Hepatocyte (in vitro differentiated cells): Measurements from ENCODE around the gene URI1.

Experiments used
- EZH2 ChIP-seq: fragments of 200-600 bp; sonication (generic); IDR thresholded peaks from 2 replicates; pipeline ENCODE4 v1.6.1; 2016; ENCODE audit warnings: antibody characterized with exemption, mild to moderate bottlenecking, borderline replicate concordance
- EZH2phosphoT487 ChIP-seq: fragments of 200-600 bp; sonication (generic); IDR thresholded peaks from one replicate; pipeline ENCODE4 v1.6.1; 2018; ENCODE audit warnings: antibody characterized with exemption, mild to moderate bottlenecking, low read depth, moderate library complexity; ENCODE audit not compliant: unreplicated experiment, severe bottlenecking
- TF ChIP-seq, protein P1 (sequence below): fragments of 200-600 bp; sonication (generic); IDR thresholded peaks from 2 replicates; pipeline ENCODE4 v1.5.1; 2016; ENCODE audit warnings: antibody characterized with exemption, mild to moderate bottlenecking; ENCODE audit not compliant: poor library complexity

DNA sequence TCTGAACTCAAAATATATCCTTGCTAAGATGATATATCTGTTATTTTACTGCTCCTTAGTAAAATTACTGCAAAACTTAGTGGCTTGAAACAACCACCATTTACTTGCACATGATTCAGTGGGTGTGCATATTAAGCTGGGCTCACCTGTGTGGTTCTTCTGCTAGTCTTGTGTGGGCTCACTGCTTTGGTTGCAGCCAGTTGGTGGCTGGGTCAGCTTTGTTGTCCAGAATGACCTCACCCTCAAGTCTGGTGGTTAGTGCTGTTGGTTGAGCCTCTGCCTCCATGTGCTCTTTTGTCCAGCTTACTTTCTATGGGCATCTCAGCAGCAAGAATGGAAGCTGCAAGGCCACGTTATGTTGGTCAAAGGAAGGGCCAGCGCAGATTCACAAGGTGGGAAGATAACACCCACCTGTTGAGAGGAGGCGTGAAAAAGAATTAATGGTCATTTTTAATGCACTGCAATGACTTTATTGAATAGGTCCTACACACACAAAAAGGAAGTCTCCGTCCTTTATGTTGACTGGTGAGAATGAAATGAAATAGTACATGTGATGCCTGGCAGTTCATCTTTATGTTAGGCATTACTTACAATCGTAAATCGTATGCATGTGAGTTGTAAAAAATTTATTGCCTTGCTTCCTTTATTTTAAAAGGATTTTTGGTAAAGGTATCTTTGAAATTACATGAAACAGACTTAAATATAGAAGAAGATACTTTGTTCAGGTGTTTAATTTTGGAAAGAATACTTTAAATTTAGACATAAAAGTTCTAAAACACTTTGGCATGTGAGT, 34.3 kb downstream of the URI1 start:
- TF ChIP-seq, protein P1, sequence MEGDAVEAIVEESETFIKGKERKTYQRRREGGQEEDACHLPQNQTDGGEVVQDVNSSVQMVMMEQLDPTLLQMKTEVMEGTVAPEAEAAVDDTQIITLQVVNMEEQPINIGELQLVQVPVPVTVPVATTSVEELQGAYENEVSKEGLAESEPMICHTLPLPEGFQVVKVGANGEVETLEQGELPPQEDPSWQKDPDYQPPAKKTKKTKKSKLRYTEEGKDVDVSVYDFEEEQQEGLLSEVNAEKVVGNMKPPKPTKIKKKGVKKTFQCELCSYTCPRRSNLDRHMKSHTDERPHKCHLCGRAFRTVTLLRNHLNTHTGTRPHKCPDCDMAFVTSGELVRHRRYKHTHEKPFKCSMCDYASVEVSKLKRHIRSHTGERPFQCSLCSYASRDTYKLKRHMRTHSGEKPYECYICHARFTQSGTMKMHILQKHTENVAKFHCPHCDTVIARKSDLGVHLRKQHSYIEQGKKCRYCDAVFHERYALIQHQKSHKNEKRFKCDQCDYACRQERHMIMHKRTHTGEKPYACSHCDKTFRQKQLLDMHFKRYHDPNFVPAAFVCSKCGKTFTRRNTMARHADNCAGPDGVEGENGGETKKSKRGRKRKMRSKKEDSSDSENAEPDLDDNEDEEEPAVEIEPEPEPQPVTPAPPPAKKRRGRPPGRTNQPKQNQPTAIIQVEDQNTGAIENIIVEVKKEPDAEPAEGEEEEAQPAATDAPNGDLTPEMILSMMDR, result no peak
- no peak for TF ChIP-seq EZH2phosphoT487
- no peak for TF ChIP-seq EZH2
